HG03159 (cell line): ENCODE measurements around the gene SPATA31C2.
"Not testable (repeated sequence)": the region's sequence is repeated elsewhere in the genome, so short reads cannot be mapped to it uniquely, and the experiment has no call there.

Source experiments
- ATAC-seq: cut with Tn5 transposase; IDR thresholded peaks from one replicate; pipeline ENCODE4 v1.9.1; 2021; ENCODE audit warnings: mild to moderate bottlenecking, moderate library complexity; ENCODE audit not compliant: unreplicated experiment

The SPATA31C2 gene

DNA sequence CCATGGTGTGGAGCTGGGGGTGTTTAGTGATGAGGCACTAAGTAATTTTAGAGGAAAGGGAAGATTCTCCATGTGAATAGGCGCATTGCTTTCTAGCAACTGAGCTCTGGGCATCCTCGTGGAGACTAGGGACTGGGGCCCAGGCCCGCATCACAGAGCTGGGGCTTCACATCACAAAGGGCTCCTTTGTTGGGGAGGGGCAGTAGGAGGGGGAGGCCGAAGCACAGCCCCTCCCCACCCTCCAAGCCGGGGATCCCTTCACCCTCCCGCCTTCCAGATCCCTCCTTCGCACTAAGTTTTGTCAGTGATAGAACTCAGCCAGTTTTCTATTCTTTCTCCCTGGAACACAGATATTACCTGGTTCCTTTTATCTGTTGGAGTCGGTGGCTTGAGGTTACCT is at the start of gene SPATA31C2:
SPATA31C2 (minus strand) TSS at position 101 of the 400 bp plus-strand sequence; CDS start at position 72, 29 bp downstream.
- not testable (repeated sequence) for ATAC-seq

DNA sequence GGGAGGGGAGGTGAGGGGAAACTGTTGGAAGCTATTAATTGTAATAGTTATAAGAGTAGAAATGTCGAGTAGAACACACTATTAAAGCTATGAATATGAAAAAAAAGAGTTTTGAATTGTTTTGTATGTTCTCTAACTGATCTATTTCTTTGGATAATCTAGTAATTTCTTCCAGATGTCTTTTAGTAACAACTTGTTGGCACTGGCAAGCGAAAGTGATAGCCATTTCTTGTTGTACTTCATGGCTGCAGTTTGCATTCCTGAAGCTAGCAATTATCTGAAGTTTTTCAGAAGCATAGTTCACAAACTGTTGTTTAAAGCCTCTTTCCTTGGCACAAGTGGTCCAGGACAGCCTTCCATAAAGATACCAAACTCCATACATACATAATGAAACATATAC is 49.4 kb upstream of the SPATA31C2 start:
- ATAC-seq: no peak

DNA sequence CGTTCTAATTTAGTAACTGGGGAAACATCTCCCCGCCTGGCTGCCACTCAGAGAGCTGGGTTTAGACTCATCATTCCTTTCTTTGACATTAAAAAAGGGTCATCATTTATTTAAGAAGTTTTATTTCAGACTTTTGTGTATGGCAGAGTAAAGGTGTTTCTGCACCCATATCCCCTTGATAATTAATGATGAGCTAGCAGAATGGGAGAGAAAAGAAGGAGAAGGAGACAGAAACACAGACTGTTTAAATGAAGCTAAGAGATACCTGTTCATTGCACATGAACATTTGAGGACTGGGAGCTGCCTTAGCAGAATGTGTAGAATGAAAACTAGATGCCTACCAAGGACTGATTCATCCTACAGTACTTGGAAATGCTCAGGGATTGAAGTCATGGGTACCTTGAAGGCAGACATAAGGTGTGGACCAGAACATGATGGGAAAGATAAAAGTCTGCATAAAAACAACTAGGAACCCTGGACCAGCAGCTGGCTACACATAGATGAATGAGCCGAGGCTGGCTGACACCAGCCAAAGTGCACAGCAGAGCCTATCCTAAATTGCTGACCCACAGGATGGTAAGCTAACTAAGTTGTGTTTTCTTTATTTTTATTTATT is 48.3 kb upstream of the SPATA31C2 start:
- ATAC-seq: no peak

DNA sequence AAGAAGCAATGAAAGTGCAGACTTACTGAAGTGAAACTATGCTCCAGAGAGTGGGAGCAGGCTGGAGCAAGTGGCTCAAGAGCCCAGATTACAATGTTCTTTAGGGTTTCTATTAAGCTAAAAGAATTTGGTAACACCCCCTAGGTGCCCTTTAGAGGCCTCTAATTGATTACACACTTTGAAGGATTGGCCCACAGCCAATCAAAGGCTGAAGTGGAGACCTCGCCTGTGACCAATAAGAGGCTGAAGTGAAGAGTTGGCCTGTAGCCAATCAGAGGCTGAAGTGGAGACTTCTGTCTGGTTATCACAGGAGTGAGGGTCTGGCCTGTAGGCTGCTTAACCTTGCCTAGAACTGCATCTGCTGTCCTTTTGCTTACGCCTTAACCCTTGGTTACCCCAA is 46.7 kb upstream of the SPATA31C2 start:
- no peak for ATAC-seq

DNA sequence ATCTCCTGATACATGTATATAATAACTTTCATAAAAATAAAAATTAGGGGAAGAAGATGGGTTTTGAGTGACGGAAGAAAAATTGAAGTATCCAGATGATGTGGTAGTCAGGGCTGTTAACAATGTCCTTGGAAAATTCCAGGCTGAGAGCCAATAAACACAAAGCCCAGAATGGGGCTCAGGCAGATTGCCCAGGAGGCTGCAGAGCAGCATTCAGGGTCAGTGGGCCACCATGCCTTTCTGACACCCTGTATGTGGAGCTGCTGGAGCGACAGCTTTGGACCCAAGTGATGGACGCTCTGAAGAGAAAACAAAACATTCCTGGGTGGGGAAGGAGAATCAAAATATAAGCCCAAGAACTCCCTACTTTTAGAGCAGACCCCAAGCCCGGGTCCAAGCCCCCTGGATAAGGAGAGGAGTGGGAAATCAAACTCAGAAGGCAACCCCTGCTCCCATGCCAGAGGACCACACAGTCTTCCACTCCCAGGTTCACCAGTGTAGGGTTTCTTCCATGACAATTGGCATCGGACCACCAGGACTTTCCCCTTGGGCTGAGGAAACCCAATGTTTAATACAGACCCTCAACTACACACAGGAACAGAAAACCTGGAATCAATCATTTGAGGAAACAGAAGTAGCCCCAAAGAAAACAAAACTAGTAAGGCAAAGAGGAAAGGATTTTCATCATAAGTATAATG is 45.7 kb upstream of the SPATA31C2 start:
- no peak for ATAC-seq

DNA sequence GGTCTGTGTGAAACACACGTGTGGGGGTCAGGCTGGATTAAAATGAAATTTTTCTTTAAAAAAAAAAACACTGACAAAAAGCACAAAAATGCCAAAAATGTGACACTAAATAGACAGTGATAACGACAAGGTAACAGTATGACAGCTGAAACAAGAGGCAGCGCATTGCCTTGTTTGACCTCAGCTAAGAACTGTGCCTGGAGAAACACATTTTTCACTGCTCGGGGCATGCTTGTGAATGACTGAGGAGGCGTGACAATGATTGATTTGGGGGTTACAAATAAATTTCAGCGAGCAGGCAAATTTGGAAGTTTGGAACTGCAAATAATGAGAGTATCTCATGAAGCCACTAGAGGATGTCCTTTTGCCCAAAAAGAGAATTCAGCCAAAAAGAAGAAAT is 44.2 kb upstream of the SPATA31C2 start:
- no peak for ATAC-seq

DNA sequence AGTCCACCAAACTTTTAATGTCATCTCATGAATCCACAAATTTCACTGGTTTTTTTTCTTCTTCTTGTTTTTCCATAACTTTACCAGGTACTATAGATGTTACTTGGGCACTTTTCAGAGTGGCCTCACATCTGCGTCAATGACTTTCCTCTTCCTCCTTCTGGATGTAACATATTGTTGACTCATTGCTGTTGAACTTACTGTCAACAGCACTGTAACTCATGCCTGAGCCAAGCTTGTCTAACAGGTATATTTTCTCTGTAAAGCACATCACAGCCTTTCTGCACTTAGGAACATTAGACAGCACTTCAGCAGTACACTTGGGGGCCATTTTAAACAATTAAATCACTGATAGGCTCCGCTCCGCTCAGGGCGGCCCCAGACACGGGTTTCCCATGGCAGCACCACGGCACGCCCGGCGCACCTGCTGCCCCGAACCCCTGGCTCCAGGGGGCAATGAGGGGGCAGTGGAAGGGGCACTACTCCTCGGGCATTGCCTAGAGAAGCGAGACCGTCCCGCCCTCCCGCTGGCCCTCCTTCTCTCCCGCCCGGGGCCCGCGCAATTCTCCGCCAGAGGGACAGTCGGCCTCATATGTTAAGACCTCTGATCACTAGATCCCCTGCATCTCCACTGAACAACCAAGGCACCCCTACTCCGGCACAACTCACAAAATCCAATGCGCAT is 41.9 kb upstream of the SPATA31C2 start:
- ATAC-seq: no peak

DNA sequence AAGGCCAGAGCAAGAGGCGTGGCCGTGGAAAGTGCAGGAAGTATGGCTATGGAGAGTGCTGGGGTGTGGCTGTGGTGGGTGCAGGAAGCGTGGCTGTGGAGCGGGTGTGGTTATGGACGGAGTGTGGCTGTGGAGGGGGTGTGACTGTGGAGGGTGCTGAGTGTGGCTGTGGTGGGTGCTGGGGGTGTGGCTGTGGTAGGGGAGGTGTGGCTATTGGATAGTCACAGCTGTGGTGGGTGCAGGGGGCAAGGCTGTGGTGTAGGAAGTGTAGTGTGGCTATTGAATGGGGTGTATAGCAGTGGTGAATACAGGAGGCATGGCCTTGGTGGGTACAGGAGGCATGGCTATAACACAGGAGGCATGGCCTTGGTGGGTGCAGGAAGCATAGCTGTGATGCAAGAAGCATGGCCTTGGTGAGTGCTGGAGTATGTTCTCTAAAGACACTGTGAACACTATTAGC is 40.8 kb upstream of the SPATA31C2 start:
- no peak for ATAC-seq

DNA sequence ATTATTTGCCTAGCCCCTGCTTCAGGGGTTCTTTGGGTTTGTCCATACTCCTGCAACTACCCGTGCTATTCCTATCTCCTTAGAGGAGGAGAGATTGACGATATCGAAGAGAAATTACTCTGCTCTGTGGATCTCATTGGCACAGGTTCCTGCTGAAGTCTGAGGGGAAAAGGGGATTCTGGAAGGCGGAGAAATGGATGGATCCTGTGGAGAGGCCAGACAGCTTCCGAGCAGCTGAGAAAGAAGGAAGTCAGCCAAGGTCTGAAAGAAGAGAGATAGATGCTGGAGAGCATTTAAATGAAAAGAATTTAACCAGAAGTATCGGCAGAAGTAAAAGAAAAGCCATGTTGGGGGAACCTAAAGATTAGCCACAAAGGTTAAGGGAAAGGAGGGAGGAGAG is 40.4 kb upstream of the SPATA31C2 start:
- ATAC-seq: no peak

DNA sequence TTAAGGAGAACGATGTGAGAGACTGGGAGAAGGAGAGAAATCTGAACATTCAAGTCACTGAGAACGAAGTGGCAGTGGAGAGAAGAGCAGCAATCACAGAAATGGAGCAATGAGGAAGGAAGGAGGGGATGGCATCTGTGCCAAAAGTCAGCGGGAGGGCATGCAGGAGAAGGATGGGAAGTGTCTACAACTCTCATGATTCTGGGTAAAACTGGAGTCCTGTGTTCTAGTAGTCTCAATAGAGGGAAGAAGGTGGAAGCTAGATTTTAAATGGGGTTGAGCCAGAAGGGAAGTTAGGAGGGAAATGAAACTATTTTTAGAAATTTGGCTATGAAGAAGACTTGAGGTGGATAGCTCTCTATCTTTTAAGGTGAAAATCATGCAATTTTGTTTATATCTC is 39.1 kb upstream of the SPATA31C2 start:
- no peak for ATAC-seq

DNA sequence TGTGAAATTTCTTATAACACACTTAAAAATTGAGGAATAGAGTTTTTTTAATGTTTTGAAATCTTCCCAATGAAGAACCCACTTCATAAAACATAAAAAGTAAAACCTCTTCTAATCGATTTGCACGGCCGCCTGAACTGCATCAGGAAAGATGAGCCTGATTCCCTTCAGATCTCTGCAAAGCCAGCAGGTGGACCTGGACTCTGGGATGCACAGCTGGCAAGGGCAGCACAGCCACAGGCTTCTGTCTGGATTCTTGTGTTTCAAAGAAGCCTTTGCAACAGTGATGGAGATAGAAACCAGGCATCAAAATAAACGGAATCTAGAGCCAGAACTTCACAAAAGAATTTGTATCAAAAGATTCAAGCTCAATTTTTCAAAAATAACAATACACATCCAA is 36.0 kb upstream of the SPATA31C2 start:
- ATAC-seq: no peak

DNA sequence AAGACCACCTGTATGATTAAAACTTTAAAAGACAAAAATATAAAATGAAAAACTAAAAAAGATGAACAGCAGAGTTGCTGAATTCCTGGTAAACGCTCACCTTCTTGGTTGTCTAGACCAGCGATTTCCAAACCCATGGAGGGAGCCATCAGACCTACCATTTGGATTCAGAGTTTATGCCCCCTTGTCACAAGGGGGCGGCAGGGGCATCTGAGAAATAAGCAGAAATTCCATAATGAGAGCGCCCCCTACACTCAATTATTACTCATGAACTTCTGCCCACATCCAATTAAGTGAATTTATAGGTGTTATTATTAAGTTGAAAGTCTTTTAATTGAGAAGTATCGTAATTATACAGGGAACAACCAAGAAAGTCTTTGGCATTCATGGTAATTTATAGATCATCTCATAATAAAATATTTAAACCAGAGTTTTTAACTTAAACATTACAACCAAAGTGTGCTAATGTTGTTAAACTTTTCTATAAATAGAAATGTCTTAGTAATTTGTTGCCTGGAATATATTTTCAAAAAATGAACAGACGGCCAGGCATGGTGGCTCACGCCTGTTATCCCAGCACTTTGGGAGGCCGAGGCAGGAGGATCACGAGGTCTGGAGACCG is 35.2 kb upstream of the SPATA31C2 start:
- no peak for ATAC-seq

DNA sequence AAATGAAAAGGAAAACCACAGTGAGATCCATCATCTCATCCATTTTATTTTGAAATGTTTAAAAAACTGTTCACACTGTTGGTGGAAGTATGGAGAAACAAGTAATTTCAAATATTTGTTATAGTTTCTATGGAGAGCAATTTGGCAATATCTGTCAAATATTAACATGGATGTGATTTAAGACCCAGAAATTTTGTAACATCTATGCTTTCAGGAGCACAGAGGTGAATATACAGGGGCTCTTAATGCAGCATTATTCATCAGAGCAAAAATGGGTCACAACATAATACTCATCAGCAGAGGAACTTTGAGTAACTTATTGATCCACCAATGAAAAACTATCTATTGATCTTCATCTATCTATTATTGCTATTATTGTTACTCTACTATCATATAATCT is 31.4 kb upstream of the SPATA31C2 start:
- no peak for ATAC-seq

DNA sequence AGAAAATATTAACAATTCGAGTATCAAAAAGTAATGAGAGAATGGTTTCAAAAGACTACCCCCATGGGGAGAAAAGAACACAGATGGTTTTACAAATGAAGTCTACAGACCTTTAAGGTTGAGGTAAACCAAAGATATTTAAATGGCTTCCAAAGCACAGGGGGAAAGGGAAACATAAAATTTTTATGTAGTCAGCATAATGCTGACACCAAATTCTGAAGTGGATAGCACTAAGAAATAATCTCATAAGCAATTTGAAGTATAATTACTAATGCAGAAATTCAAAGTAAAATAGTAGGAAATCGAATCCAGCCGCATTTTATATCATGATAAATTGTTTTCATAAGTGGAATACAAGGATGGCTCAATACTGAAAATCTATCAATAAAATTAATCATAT is 30.3 kb upstream of the SPATA31C2 start:
- ATAC-seq: no peak

DNA sequence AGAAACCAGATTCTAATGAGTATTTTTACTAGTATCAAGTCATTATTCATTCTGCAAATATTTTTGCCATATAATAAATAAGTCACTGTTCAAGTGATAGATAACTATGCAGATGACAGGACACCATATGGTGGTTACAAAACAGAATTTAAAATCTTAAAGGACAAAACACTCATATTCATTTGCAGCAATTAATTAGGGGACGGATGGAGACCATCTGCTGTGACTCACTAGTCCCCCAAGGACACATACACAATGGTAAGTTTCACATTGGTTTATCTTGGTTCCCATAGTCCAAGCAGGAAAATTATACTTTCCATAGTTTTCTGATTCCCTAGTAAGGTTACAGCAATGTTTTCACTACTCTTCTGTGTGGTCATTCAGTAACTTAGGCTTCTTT is 28.4 kb upstream of the SPATA31C2 start:
- ATAC-seq: no peak

DNA sequence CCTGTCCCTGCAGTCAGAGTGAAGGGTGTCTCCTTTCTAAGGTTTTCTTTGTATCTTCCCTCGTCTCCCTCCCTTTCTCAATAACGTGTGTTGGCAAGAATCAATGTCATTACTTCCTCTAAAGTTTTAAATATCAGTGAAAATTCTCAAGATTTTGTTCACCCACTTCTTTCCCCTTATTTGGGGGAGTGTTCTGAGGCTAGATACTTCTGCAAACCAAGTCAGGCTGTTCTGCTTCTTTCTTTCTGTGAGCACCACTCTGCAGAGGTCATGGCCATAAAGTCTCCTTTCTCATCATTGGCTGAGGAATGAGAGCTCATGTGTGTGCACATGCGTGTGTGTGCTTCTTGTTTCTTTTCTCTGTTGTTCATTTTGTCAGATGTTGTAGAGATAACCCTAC is 26.6 kb upstream of the SPATA31C2 start:
- no peak for ATAC-seq

DNA sequence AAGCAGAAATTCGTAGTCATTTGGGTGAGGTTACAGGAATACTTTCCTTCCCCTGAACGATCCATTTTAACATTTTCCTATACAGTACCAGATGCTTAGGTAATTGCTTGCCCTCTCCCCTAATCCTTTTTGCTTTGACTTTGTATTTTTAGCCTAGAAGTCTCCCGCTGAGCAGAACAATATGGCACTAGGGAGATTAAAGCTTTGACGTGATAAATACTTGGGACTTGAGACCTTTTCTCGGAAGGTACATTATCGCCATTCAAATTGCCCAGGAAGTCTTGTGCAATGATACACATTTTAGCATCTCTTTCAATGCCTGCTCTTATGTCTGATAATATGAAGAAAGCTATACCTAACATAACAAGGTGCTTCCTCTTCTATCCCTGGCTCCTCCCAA is 22.9 kb upstream of the SPATA31C2 start:
- no peak for ATAC-seq

DNA sequence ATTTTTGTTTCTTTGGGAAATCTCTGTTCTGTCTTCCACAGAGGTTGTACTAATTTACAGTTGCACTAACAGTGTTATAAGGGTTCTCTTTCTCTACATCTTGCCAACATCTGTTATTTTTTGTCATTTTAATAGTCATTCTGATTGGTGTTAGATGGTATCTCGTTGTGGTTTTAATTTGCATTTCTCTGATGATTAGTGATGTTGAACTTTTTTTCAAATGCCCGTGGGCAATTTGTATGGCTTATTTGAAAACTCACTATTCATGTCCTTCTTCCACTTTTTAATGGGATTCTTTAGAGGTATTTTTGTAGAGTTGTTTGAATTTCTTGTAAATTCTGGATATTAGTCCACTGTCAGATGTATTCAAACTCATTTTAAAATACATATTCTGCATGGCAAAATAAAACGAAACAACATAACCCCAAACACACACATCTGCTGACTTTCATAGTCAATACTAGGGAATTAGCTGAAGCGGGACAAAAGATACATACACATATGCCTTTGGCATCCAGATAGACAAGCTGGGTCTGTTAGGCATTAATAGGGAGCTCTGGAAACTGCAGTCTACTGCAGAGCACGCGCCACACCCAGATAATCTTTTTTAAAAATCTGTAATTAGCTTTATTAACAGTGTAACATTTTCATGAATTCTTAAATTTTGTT is 5.8 kb upstream of the SPATA31C2 start:
- no peak for ATAC-seq

DNA sequence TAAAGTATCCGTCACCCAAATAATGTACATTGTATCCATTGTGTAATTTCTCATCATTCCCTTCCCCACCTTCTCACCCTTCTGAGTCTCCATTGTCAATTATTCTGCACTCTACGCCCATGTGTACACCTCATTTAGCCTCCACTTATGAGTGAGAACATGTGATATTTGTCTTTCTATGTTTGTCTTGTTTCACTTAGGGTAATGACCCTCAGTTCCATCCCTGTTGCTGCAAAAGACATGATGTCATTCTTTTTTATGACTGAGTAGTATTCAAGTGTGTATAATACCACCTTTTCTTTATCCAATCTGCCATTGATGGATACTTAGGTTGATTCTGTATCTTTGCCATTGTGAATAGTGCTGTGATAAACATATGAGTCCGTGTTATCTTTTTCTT is 4.9 kb upstream of the SPATA31C2 start:
- no peak for ATAC-seq

DNA sequence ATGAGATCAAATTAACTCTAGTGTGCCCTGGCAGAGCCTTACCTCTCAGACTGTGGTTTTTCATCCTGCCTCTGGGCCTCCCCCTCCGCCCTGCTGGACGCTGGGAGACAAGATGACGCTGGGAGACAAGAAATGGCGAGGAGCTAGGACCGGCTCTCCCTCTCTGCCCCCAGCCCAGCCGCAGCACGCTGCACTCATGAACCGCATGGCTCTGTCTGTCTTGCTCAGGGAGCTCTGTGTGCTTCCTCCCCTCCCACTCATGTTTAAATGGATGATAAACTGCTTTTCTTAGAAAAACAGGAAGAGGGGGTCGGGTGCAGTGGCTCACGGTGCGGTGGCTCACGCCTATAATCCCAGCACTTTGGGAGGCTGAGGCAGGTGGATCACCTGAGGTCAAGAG is 4.7 kb downstream of the SPATA31C2 start:
- ATAC-seq: not testable (repeated sequence)

DNA sequence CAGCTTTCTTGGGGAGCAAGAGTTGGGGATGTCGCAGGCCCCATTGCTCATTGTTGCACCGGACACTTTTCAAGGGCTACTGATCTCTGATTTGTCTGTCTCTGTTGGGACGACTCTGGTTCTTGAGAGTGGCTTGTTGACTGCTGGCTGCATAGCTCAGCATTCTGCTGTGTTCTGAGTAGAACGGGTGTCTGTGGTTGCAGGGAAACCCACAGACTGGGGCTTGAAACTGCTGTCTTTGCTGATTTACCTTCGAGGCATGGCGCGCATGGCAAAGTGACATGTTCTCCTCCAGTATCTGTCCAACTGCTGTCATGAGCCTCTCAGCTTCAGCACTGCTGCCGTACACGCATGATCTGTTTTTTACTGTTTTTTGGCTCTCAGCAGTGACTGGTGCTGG is 8.7 kb downstream of the SPATA31C2 start:
- not testable (repeated sequence) for ATAC-seq
